Calu3 (cell line): ENCODE data around the gene TMPRSS11F. TPM values are rescaled to one million over a fixed set of nuclear protein-coding genes. Genes with fewer than 3 reads are reported as not detected.

Experiments used
- BruUV-seq: library from RNA; stranded (reverse); fragments of 400-500 nt; replicated peaks from 2 replicates; lab custom pipeline; 2021; lab: Mats Ljungman, UMichigan
- CTCF ChIA-PET: fragments of 300-600 bp; sonication (Branson Sonifier 250); formaldehyde crosslinking; loops from one replicate; lab custom pipeline; 2022; ENCODE audit warnings: antibody characterized with exemption; lab: Charles Lee
- DNase-seq: peaks from one replicate; pipeline ENCODE4 v3.0.0; 2022
- H3K27ac Mint-ChIP-seq: one replicate; pipeline ENCODE4 v1.8.0; 2022; ENCODE audit warnings: mixed read lengths; ENCODE audit not compliant: unreplicated experiment
- H3K27me3 Mint-ChIP-seq: one replicate; pipeline ENCODE4 v1.8.0; 2022; ENCODE audit warnings: mixed read lengths; ENCODE audit not compliant: unreplicated experiment
- H3K36me3 Mint-ChIP-seq: one replicate; pipeline ENCODE4 v1.8.0; 2022; ENCODE audit warnings: mild to moderate bottlenecking, moderate library complexity, mixed read lengths; ENCODE audit not compliant: insufficient read depth, unreplicated experiment
- H3K4me1 Mint-ChIP-seq: one replicate; pipeline ENCODE4 v1.8.0; 2022; ENCODE audit warnings: mild to moderate bottlenecking, low read depth, mixed read lengths; ENCODE audit not compliant: unreplicated experiment
- H3K4me3 Mint-ChIP-seq: one replicate; pipeline ENCODE4 v1.8.0; 2022; ENCODE audit warnings: mild to moderate bottlenecking, low read depth, moderate library complexity, mixed read lengths; ENCODE audit not compliant: unreplicated experiment
- H3K9me3 Mint-ChIP-seq: one replicate; pipeline ENCODE4 v1.8.0; 2022; ENCODE audit warnings: low read depth, mixed read lengths; ENCODE audit not compliant: unreplicated experiment
- intact Hi-C: fragments of 100-400 bp; cut with micrococcal nuclease; formaldehyde crosslinking; loops from one replicate; pipeline ENCODE4 v1.10.0; 2022; ENCODE audit not compliant: unreplicated experiment
- total RNA-seq: library from RNA; stranded (reverse); gene quantifications from 2 replicates; pipeline ENCODE4 v1.2.3, GENCODE V29; 2022
- TF ChIP-seq, protein P1 (sequence below): fragments of 200-600 bp; IDR thresholded peaks from one replicate; pipeline ENCODE4 v1.8.0; 2022; ENCODE audit warnings: antibody characterized with exemption; ENCODE audit not compliant: unreplicated experiment

The TMPRSS11F gene
- total RNA-seq, 1 experiment from 2014 or later: not detected

DNA sequence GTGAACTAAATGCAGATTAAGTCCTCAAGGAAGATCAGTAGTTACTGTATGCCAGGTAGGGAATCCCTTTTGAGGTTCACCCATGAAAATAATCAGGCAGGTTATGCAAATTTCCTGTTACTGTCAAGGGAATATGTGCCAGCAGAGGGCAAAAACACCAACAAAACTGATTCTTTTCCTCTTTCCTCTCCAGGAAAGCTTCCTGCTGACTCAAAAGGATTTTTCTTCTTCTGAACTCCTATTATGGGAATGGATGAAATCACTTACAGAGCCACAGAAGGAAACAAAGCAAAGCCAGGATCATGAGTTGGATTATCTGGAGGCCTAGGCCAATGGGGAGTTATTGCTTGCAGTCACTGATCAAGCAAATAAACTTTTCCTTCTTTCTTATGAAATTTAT, 49.7 kb downstream of the TMPRSS11F start:
- DNase-seq: no peak
- CTCF ChIA-PET: no interaction called here
- TF ChIP-seq, protein P1, sequence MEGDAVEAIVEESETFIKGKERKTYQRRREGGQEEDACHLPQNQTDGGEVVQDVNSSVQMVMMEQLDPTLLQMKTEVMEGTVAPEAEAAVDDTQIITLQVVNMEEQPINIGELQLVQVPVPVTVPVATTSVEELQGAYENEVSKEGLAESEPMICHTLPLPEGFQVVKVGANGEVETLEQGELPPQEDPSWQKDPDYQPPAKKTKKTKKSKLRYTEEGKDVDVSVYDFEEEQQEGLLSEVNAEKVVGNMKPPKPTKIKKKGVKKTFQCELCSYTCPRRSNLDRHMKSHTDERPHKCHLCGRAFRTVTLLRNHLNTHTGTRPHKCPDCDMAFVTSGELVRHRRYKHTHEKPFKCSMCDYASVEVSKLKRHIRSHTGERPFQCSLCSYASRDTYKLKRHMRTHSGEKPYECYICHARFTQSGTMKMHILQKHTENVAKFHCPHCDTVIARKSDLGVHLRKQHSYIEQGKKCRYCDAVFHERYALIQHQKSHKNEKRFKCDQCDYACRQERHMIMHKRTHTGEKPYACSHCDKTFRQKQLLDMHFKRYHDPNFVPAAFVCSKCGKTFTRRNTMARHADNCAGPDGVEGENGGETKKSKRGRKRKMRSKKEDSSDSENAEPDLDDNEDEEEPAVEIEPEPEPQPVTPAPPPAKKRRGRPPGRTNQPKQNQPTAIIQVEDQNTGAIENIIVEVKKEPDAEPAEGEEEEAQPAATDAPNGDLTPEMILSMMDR: no peak
- no peaks in the 10 kb centered on the region for H3K9me3 Mint-ChIP-seq
- no peaks in the 10 kb centered on the region for H3K27me3 Mint-ChIP-seq
- no peak overlapping the region for H3K4me3 Mint-ChIP-seq
- no peaks in the 10 kb centered on the region for H3K4me1 Mint-ChIP-seq
- H3K27ac Mint-ChIP-seq: no peak overlapping the region
- H3K36me3 Mint-ChIP-seq: no peaks in the 10 kb centered on the region
- intact Hi-C loops: loop anchor here (5.0 kb wide), 1 partner anchor 97 kb away; no protein-coding TSS in a partner anchor
- no TSS peak for BruUV-seq

- Mint-ChIP-seq H3K4me1 (no peaks in the 10 kb centered on the region), H3K9me3 (no peaks in the 10 kb centered on the region), H3K27ac (no peak overlapping the region), H3K27me3 (no peaks in the 10 kb centered on the region), H3K4me3 (no peak overlapping the region), H3K36me3 (no peaks in the 10 kb centered on the region)
- CTCF ChIA-PET: no interaction called here
- TF ChIP-seq, protein P1: no peak
- no peak for DNase-seq
- BruUV-seq: no TSS peak
- intact Hi-C loops: loop anchor here (5.0 kb wide), 1 partner anchor 100 kb away; no protein-coding TSS in a partner anchor
Measured at GRCh38 chr4:68077737-68078136, 51.9 kb downstream of the TMPRSS11F start.

DNA sequence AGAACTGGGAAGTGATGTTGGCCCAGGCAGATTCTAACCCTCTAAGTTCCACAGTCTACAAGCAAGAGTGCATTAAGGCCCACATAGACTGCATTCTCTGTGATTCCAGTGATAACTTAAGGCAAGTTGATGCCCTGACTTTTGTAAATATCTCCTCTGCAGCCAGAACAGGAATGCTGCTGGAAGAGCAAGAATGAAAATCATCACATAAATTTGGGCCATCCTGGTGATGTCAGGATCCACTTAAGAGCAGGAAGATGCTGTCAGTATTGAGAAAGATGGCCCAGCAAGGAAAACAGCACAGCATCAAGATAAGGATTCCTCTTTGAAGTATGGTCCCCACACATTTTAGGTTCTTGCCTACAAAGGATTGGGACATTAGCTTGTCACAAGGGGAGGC, 52.4 kb downstream of the TMPRSS11F start:
- no TSS peak for BruUV-seq
- Mint-ChIP-seq H3K9me3 (no peaks in the 10 kb centered on the region), H3K27me3 (no peaks in the 10 kb centered on the region), H3K36me3 (no peaks in the 10 kb centered on the region), H3K27ac (no peak overlapping the region), H3K4me1 (no peaks in the 10 kb centered on the region), H3K4me3 (no peak overlapping the region)
- intact Hi-C loops: loop anchor here (5.0 kb wide), 1 partner anchor 100 kb away; no protein-coding TSS in a partner anchor
- CTCF ChIA-PET: no interaction called here
- no peak for DNase-seq
- TF ChIP-seq, protein P1: no peak

DNA sequence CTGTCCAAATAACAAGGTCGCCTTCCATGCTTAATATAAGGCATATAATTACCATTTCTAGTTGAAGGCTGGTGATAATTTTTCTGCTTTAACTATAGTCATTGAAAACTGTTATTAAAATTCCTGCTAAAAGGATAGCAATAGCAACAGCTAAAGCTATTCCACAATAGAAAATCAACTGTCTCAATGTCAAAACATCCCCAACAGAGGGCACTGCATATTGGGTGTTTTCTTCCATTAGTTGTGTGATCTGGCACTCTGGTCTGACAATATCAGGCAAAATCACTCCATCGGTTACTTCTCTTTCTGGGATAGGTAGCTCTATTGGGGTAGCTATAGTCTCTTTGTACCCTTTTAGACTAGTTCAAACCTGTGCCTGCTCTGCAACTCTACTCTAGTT, 53.5 kb downstream of the TMPRSS11F start:
- no peak overlapping the region for H3K4me3 Mint-ChIP-seq
- intact Hi-C loops: loop anchor here (5.0 kb wide), 1 partner anchor 101 kb away; no protein-coding TSS in a partner anchor
- no peaks in the 10 kb centered on the region for H3K4me1 Mint-ChIP-seq
- no peak overlapping the region for H3K27ac Mint-ChIP-seq
- no peaks in the 10 kb centered on the region for H3K27me3 Mint-ChIP-seq
- TF ChIP-seq, protein P1: no peak
- CTCF ChIA-PET: interaction anchor here (1.2 kb wide), 1 partner anchor 100 kb away, joined by 3 read pairs; no protein-coding TSS in a partner anchor
- no peaks in the 10 kb centered on the region for H3K9me3 Mint-ChIP-seq
- BruUV-seq: no TSS peak
- no peak for DNase-seq
- no peaks in the 10 kb centered on the region for H3K36me3 Mint-ChIP-seq
